GM23248 (cell line): ENCODE measurements around the gene NAT16. TPM values are rescaled to one million over a fixed set of nuclear protein-coding genes. Genes with fewer than 3 reads are reported as not detected.

Source experiments
- DNase-seq: peaks from one replicate; pipeline ENCODE4 v3.0.0-alpha.2; 2015
- H2AFZ ChIP-seq: fragments of 200-600 bp; sonication (generic); 2 replicates; pipeline ENCODE4 v1.6.1; 2016; ENCODE audit warnings: antibody characterized with exemption
- H3F3A ChIP-seq: fragments of 200-600 bp; sonication (generic); 2 replicates; pipeline ENCODE4 v1.6.1; 2016; ENCODE audit warnings: mild to moderate bottlenecking, antibody characterized with exemption, mixed run types; ENCODE audit not compliant: insufficient read depth
- H3K27ac ChIP-seq: fragments of 200-600 bp; sonication (generic); 2 replicates; pipeline ENCODE4 v1.5.1; 2016; ENCODE audit warnings: mild to moderate bottlenecking
- H3K27me3 ChIP-seq: fragments of 200-600 bp; sonication (generic); replicated peaks from 2 replicates; pipeline ENCODE4 v1.6.1; 2016; ENCODE audit warnings: mild to moderate bottlenecking; ENCODE audit not compliant: insufficient read depth
- H3K36me3 ChIP-seq: fragments of 200-600 bp; sonication (generic); 2 replicates; pipeline ENCODE4 v1.6.1; 2016; ENCODE audit warnings: low read depth, mild to moderate bottlenecking
- H3K4me1 ChIP-seq: fragments of 200-600 bp; sonication (generic); 2 replicates; pipeline ENCODE4 v1.6.1; 2016; ENCODE audit warnings: mild to moderate bottlenecking; ENCODE audit not compliant: insufficient read depth
- H3K4me2 ChIP-seq: fragments of 200-600 bp; sonication (generic); one replicate; pipeline ENCODE4 v1.6.1; 2016; ENCODE audit warnings: mild to moderate bottlenecking; ENCODE audit not compliant: unreplicated experiment
- H3K4me3 ChIP-seq: fragments of 200-600 bp; sonication (generic); 2 replicates; pipeline ENCODE4 v1.5.1; 2016; ENCODE audit warnings: mild to moderate bottlenecking
- H3K79me2 ChIP-seq: fragments of 200-600 bp; sonication (generic); 2 replicates; pipeline ENCODE4 v1.6.1; 2016; ENCODE audit warnings: mild to moderate bottlenecking; ENCODE audit not compliant: insufficient read depth
- H3K9ac ChIP-seq: fragments of 200-600 bp; sonication (generic); 2 replicates; pipeline ENCODE4 v1.6.1; 2016; ENCODE audit warnings: mild to moderate bottlenecking
- H3K9me2 ChIP-seq: fragments of 200-600 bp; sonication (generic); 2 replicates; pipeline ENCODE4 v1.6.1; 2016; ENCODE audit warnings: mixed run types, mild to moderate bottlenecking, moderate library complexity; ENCODE audit not compliant: insufficient read depth
- H3K9me3 ChIP-seq: fragments of 200-600 bp; sonication (generic); one replicate; pipeline ENCODE4 v1.6.1; 2017; ENCODE audit warnings: low read depth
- H4K20me1 ChIP-seq: fragments of 200-600 bp; sonication (generic); 2 replicates; pipeline ENCODE4 v1.6.0; 2016; ENCODE audit not compliant: insufficient read depth
- EZH2 ChIP-seq: fragments of 200-600 bp; sonication (generic); IDR thresholded peaks from 2 replicates; pipeline ENCODE4 v1.6.1; 2018; ENCODE audit warnings: antibody characterized with exemption, mild to moderate bottlenecking; ENCODE audit not compliant: insufficient read depth, poor library complexity, severe bottlenecking
- EZH2phosphoT487 ChIP-seq: fragments of 200-600 bp; sonication (generic); IDR thresholded peaks from 2 replicates; pipeline ENCODE4 v1.6.1; 2018; ENCODE audit warnings: antibody characterized with exemption, moderate library complexity, mild to moderate bottlenecking, low read depth; ENCODE audit not compliant: insufficient read depth
- WGBS, 2 experiments: methylation state at CpG; one replicate each; pipeline ENCODE4 v1.1.6; 2015 to 2017; ENCODE audit warnings: low lambda C conversion rate in 2 of 2, low coverage in 1 of 2; ENCODE audit errors: missing lambda C conversion rate in 2 of 2; 5-methylcytosine and 5-hydroxymethylcytosine counted together
- in situ Hi-C: fragments of 300-500 bp; cut with MboI; formaldehyde crosslinking; loops from 2 replicates; pipeline ENCODE4 v1.15.0; 2020
- polyA plus RNA-seq: library from polyadenylated mRNA; unstranded; fragments of >200 nt; fragmentation: Nextera tagmentation; extraction: Ambion mirVana; gene quantifications from 2 replicates; pipeline ENCODE4 v1.2.1, GENCODE V29; 2016
- total RNA-seq: library from RNA; depleted of rRNA; stranded (reverse); fragments of >200 nt; shearing (Covaris generic); gene quantifications from 2 replicates; pipeline ENCODE4 v1.2.3, GENCODE V29; 2014; rRNA removed

The NAT16 gene
- not detected in 2 replicates for total RNA-seq
- polyA plus RNA-seq, result not detected in 2 replicates

GRCh38 chr7:101180130-101180755 lies at the start of gene NAT16:
NAT16 (minus strand) TSS chr7:101180293; CDS start chr7:101174807, 5,486 bp downstream.
- TF ChIP-seq EZH2 (peak; percentile 63), EZH2phosphoT487 (0 out of 2 replicates have a peak, but pooled peaks have one; percentile 25)

GRCh38 chr7:101226721-101227120 lies 46.6 kb upstream of the NAT16 start:
- TF ChIP-seq EZH2 (no peak), EZH2phosphoT487 (no peak)
- Histone ChIP-seq H3K36me3 (peaks cover 14% of the 10 kb centered on the region; the same call in 1 of the 2 replicates), H3K27me3 (no peaks in the 10 kb centered on the region), H3K4me2 (no peak overlapping the region), H3K4me1 (no peaks in the 10 kb centered on the region), H3K27ac (no peak overlapping the region), H3K9ac (no peak overlapping the region), H4K20me1 (no peaks in the 10 kb centered on the region), H3K9me3 (no peaks in the 10 kb centered on the region), H3K4me3 (no peak overlapping the region), H2AFZ (no peak overlapping the region), H3K79me2 (peaks cover 10% of the 10 kb centered on the region), H3F3A (no peaks in the 10 kb centered on the region), H3K9me2 (no peaks in the 10 kb centered on the region)
- WGBS, 2 experiments, result 42 to 45% methylated on average over 9 of the region's 9 CpGs
- in situ Hi-C loops, result no loop called here
- DNase-seq, result no peak

More at GRCh38 chr7:101180130-101180755, at the start of gene NAT16:
- Histone ChIP-seq H3F3A (peaks cover 9% of the 10 kb centered on the region; the same call in 1 of the 2 replicates), H3K27me3 (peaks cover 56% of the 10 kb centered on the region), H4K20me1 (no peaks in the 10 kb centered on the region), H3K4me3 (no peak within 1 kb of the TSS), H3K4me1 (no peaks in the 10 kb centered on the region), H3K9ac (no peak within 1 kb of the TSS), H3K9me3 (no peaks in the 10 kb centered on the region), H3K79me2 (no peaks in the 10 kb centered on the region), H3K27ac (no peak within 1 kb of the TSS), H2AFZ (no peak within 1 kb of the TSS; the same call in 1 of the 2 replicates), H3K4me2 (peak within 1 kb of the TSS; percentile 57), H3K36me3 (no peaks in the 10 kb centered on the region), H3K9me2 (no peaks in the 10 kb centered on the region)
- DNase-seq, result no peak
- whole genome bisulfite sequencing, 2 experiments, result 1 to 11% methylated on average over 27 to 35 of the region's 56 CpGs
- in situ Hi-C loops, result no loop called here

GRCh38 chr7:101225650-101226049 lies 45.6 kb upstream of the NAT16 start:
- in situ Hi-C loops, result no loop called here
- Histone ChIP-seq H3K9ac (no peak overlapping the region), H3K27ac (no peak overlapping the region), H3K79me2 (peaks cover 20% of the 10 kb centered on the region), H3K27me3 (no peaks in the 10 kb centered on the region), H3F3A (no peaks in the 10 kb centered on the region), H3K36me3 (peaks cover 14% of the 10 kb centered on the region; the same call in 1 of the 2 replicates), H3K4me1 (no peaks in the 10 kb centered on the region), H3K9me2 (no peaks in the 10 kb centered on the region), H3K4me2 (no peak overlapping the region), H2AFZ (no peak overlapping the region), H3K4me3 (no peak overlapping the region), H4K20me1 (no peaks in the 10 kb centered on the region), H3K9me3 (no peaks in the 10 kb centered on the region)
- TF ChIP-seq EZH2 (no peak), EZH2phosphoT487 (no peak)
- no peak for DNase-seq
- 85 to 92% methylated on average over 6 of the region's 6 CpGs for WGBS, 2 experiments

- H3K36me3 ChIP-seq, result peaks cover 14% of the 10 kb centered on the region; the same call in 1 of the 2 replicates
- H3K9me2 ChIP-seq, result no peaks in the 10 kb centered on the region
- H3K79me2 ChIP-seq, result peaks cover 41% of the 10 kb centered on the region
- no peak overlapping the region for H3K4me3 ChIP-seq
- H3F3A ChIP-seq, result no peaks in the 10 kb centered on the region
- 94 to 99% methylated on average over 7 to 15 of the region's 15 CpGs for WGBS, 2 experiments
- in situ Hi-C loops, result no loop called here
- H3K9me3 ChIP-seq, result no peaks in the 10 kb centered on the region
- H2AFZ ChIP-seq, result no peak overlapping the region
- H3K4me2 ChIP-seq, result no peak overlapping the region
- DNase-seq, result no peak
- no peak overlapping the region for H3K27ac ChIP-seq
- H4K20me1 ChIP-seq, result no peaks in the 10 kb centered on the region
- no peak overlapping the region for H3K9ac ChIP-seq
- TF ChIP-seq EZH2, result no peak
- TF ChIP-seq EZH2phosphoT487, result no peak
- peaks cover 8% of the 10 kb centered on the region; the same call in 1 of the 2 replicates for H3K4me1 ChIP-seq
- H3K27me3 ChIP-seq, result no peaks in the 10 kb centered on the region
Measured at GRCh38 chr7:101223528-101223927, 43.4 kb upstream of the NAT16 start.
